Gastrocnemius medialis (tissue), 4 donors: ENCODE results near the gene SLC27A3. TPM values are rescaled to one million over a fixed set of nuclear protein-coding genes. Genes with fewer than 3 reads are reported as not detected.

Experiments
- ATAC-seq, 2 donors: fragments of 150-250 bp; one replicate each; pipeline ENCODE4 v1.9.1; 2016
- DNase-seq, 2 donors: peaks; one replicate each; pipeline ENCODE4 v3.0.0-alpha.2; 2019
- H3K27ac ChIP-seq, 4 donors: fragments of 200-600 bp; sonication (generic); 1 replicate in 1 of 4; 2 replicates in 3 of 4; pipeline ENCODE4 v1.5.1; 2016 to 2018; ENCODE audit warnings: mild to moderate bottlenecking in 2 of 4, moderate library complexity in 1 of 4
- H3K27me3 ChIP-seq, 3 donors: fragments of 200-600 bp; sonication (generic) in 2 of 3; 1 replicate in 1 of 3; 2 replicates in 2 of 3; pipeline versions ENCODE4 v1.5.1 to v1.6.0; 2016 to 2019; ENCODE audit warnings: mild to moderate bottlenecking in 1 of 3, moderate library complexity in 1 of 3
- H3K36me3 ChIP-seq, 2 donors: fragments of 200-600 bp; sonication (generic) in 1 of 2; one replicate each; pipeline ENCODE4 v1.5.1; 2017 to 2018
- H3K4me1 ChIP-seq, 2 donors: fragments of 200-600 bp; sonication (generic) in 1 of 2; one replicate each; pipeline ENCODE4 v1.5.1; 2016 to 2017; ENCODE audit warnings: mild to moderate bottlenecking in 2 of 2
- H3K4me3 ChIP-seq, 4 donors: fragments of 200-600 bp; sonication (generic) in 3 of 4; 1 replicate in 1 of 4; 2 replicates in 3 of 4; pipeline ENCODE4 v1.5.1; 2016 to 2019; ENCODE audit warnings: mild to moderate bottlenecking in 2 of 4
- H3K9me3 ChIP-seq, 3 donors: fragments of 200-600 bp; sonication (generic) in 2 of 3; 1 replicate in 1 of 3; 2 replicates in 2 of 3; pipeline ENCODE4 v1.5.1; 2016 to 2019
- POLR2A ChIP-seq, 2 donors: fragments of 450-650 bp; IDR thresholded peaks; one replicate each; pipeline ENCODE4 v1.6.1; 2017; ENCODE audit warnings: antibody characterized with exemption in 2 of 2, mild to moderate bottlenecking in 2 of 2, moderate library complexity in 2 of 2
- in situ Hi-C, 4 donors: fragments of 200-750 bp; cut with MboI; loops; one replicate each; pipeline versions ENCODE4 v1.15.0 to v1.8.0; 2017; ENCODE audit warnings: low sequenced_read_pairs in 4 of 4
- intact Hi-C: fragments of 100-400 bp; cut with DNase I; formaldehyde crosslinking; loops from one replicate; pipeline ENCODE4 v1.15.1; 2023; ENCODE audit warnings: low total_unique reads
- total RNA-seq, 4 donors: library from RNA; depleted of rRNA; stranded (reverse); fragments of >200 nt; gene quantifications; one replicate each; pipeline versions ENCODE4 v1.1.0 to v1.2.3, GENCODE V29; 2016
- TF ChIP-seq, protein P1 (sequence below), 5 experiments: fragments of 450-650 bp in 3 of 5; fragments of 200-600 bp in 2 of 5; sonication (generic) in 2 of 5; IDR thresholded peaks in 4 of 5; conservative IDR thresholded peaks in 1 of 5; 1 replicate in 4 of 5; 2 replicates in 1 of 5; pipeline ENCODE4 v1.5.1; 2016 to 2019; ENCODE audit warnings: antibody characterized with exemption in 5 of 5, mild to moderate bottlenecking in 3 of 5, moderate library complexity in 3 of 5

Gene SLC27A3
- total RNA-seq, 4 donors from 2014 or later: 2.3 to 7.9 (median 3.7) TPM

DNA sequence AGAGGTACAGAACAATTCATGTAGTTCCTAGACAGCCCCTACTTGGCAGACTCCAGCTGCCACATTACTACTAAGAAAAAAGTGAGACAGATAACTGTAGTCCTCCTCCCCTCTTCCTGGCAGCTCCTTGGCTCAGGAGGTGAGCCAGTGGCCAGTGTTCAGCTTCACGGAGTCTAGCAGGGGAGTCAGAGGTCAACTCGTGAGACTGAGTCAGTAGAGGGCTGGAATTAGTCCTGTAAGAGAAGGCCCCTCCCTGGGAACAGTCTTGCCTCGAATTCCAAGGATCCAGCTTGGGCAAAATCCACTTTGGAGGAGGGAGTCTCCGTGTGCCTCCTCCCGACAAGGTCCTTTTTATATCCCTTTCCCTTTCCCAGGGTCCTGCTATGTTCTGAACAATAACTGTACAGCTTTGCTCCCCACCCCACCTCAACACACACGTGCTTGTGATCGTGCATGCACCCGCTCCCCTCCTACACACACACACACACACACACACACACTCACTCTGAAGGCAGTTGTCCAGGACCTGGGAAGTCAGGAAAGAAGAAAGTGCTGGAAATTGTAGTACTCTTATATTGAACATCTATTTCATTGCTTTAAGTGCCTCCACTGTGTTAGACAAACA is 22.5 kb upstream of the SLC27A3 start:
- in situ Hi-C loops: no loop called here
- Histone ChIP-seq H3K36me3 (peaks cover 0 to 57% of the 10 kb centered on the region in 2 donors), H3K27me3 (no peaks in the 10 kb centered on the region), H3K4me1 (peaks cover 35 to 48% of the 10 kb centered on the region in 2 donors), H3K27ac (peak overlapping the region; percentile 35 to 95 (median 83)), H3K9me3 (no peaks in the 10 kb centered on the region), H3K4me3 (no peak overlapping the region)
- no peak for ATAC-seq
- no peak for TF ChIP-seq POLR2A (IDR thresholded peaks at IDR 0.05)
- TF ChIP-seq, protein P1, sequence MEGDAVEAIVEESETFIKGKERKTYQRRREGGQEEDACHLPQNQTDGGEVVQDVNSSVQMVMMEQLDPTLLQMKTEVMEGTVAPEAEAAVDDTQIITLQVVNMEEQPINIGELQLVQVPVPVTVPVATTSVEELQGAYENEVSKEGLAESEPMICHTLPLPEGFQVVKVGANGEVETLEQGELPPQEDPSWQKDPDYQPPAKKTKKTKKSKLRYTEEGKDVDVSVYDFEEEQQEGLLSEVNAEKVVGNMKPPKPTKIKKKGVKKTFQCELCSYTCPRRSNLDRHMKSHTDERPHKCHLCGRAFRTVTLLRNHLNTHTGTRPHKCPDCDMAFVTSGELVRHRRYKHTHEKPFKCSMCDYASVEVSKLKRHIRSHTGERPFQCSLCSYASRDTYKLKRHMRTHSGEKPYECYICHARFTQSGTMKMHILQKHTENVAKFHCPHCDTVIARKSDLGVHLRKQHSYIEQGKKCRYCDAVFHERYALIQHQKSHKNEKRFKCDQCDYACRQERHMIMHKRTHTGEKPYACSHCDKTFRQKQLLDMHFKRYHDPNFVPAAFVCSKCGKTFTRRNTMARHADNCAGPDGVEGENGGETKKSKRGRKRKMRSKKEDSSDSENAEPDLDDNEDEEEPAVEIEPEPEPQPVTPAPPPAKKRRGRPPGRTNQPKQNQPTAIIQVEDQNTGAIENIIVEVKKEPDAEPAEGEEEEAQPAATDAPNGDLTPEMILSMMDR (IDR thresholded peaks at IDR 0.05 in 4 of 5, conservative IDR thresholded peaks at IDR 0.05 in 1 of 5): no peak
- DNase-seq: peak in 1 of 2 donors; percentile 42
- intact Hi-C loops: no loop called here

DNA sequence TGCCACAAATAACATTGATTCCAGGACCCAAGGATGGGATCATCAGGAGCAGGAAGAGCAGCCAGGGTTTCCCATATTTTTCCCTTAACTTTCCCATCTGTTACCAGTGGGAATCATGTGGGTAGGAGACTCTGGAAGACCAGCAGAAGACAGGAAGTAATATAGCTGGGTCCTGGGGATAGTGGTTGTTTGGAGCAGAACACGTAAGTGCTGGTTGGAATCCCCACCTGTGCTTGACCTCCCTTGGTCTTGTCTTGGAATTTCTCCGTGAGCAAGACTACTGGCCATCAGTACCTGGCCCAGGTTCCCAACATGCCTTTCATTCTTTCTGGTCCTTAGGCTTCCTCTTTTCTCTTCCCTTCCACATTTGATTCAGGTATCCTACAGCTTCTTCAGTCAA is 20.9 kb upstream of the SLC27A3 start:
- no peak for DNase-seq
- intact Hi-C loops (no loop called here), in situ Hi-C loops (no loop called here)
- peaks cover 0 to 64% of the 10 kb centered on the region in 2 donors for H3K36me3 ChIP-seq
- no peak for TF ChIP-seq POLR2A (IDR thresholded peaks at IDR 0.05)
- TF ChIP-seq, protein P1 (IDR thresholded peaks at IDR 0.05 in 4 of 5, conservative IDR thresholded peaks at IDR 0.05 in 1 of 5): no peak
- ATAC-seq: no peak
- no peak overlapping the region for H3K27ac ChIP-seq
- no peaks in the 10 kb centered on the region for H3K27me3 ChIP-seq
- no peak overlapping the region for H3K4me3 ChIP-seq
- H3K4me1 ChIP-seq: peaks cover 19 to 33% of the 10 kb centered on the region in 2 donors
- H3K9me3 ChIP-seq: no peaks in the 10 kb centered on the region

DNA sequence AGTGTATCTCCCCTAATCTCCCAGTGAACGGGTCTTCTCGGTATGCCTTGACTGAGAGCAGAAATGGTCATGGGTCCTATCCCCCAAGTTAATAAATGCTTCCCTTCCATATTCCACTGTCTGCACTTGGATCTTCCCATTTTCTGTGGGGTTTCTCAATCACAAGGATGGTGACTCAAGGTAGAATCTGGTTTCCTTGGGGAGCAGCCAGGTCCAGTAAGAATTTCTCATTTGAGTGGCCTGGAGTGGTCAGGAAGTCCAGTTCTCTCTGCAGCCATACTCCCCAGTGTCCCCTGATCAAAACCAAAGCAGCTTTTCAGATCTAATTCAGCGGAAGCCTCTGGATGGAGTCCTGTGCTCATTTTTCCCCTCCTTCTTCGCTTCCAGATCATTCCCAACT is 14.8 kb upstream of the SLC27A3 start:
- intact Hi-C loops (no loop called here), in situ Hi-C loops (no loop called here)
- no peaks in the 10 kb centered on the region for H3K27me3 ChIP-seq
- H3K27ac ChIP-seq: peak overlapping the region in 3 of 4 donors; percentile 32 to 68 (median 57)
- TF ChIP-seq, protein P1 (IDR thresholded peaks at IDR 0.05 in 4 of 5, conservative IDR thresholded peaks at IDR 0.05 in 1 of 5): no peak
- TF ChIP-seq POLR2A (IDR thresholded peaks at IDR 0.05): no peak
- DNase-seq (no peak), ATAC-seq (peak; percentile 82 to 93)
- peaks cover 0 to 8% of the 10 kb centered on the region in 2 donors for H3K4me1 ChIP-seq
- H3K9me3 ChIP-seq: no peaks in the 10 kb centered on the region
- no peak overlapping the region for H3K4me3 ChIP-seq
- H3K36me3 ChIP-seq: peaks cover 0 to 84% of the 10 kb centered on the region in 2 donors

DNA sequence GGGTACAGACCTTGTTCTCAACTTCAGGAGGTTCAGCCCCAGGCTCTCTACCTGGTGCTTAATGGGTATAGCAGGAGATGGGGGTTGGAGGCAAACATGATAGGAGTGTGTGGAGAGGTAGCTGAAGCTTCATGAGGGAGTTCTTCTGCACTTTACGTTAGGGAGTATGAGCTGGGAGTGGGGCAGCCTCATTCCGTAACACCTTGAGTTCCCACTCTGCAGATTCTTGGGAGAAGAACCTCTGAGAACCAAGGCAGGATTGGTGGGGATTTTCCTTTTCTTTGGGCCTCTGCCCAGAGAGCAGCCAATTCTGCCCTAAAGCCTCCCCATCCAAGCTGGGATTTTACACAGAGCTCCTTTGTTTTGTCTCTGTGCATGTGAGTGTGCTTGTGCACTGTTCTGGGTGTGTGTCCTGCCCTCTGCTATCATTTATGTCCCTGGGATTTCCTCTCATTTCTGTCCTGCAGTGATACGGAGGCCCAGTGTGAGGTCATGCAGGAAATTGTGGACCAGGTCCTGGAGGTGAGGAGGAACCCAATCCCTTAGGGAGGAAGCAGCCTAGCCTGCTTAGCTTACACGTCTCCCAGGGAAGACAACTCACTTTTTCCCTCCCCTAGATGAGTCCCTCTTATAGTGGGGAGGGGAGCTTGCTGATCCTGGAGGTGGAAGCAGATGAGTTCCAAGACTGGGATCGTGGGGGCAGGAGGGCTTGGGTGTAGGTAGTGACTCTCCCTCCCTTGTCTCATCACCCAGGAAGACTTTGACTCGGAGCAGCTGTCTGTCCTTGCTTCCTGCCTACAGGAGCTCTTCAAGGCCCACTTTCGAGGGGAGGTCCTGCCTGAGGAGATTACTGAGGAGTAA is 11.6 kb upstream of the SLC27A3 start:
- Histone ChIP-seq H3K4me1 (peaks cover 0 to 8% of the 10 kb centered on the region in 2 donors), H3K4me3 (no peak overlapping the region), H3K9me3 (no peaks in the 10 kb centered on the region), H3K36me3 (peaks cover 0 to 72% of the 10 kb centered on the region in 2 donors), H3K27ac (peak overlapping the region; percentile 47 to 61 (median 58)), H3K27me3 (no peaks in the 10 kb centered on the region)
- in situ Hi-C loops (no loop called here), intact Hi-C loops (no loop called here)
- ATAC-seq (peak in 1 of 2 donors; percentile 42), DNase-seq (no peak)
- TF ChIP-seq, protein P1 (IDR thresholded peaks at IDR 0.05 in 4 of 5, conservative IDR thresholded peaks at IDR 0.05 in 1 of 5): no peak
- TF ChIP-seq POLR2A (IDR thresholded peaks at IDR 0.05): no peak
